HepG2 (cell line): ENCODE measurements around the gene CCNA2. TPM values are rescaled to one million over a fixed set of nuclear protein-coding genes. Genes with fewer than 3 reads are reported as not detected.

Experiments used
- ATAC-seq: fragments of 200-7000 bp; cut with Tn5 transposase; 3 replicates; pipeline ENCODE4 v1.9.1; 2020; ENCODE audit warnings: mild to moderate bottlenecking, moderate library complexity
- BruUV-seq: library from RNA; stranded (reverse); fragments of 400-500 nt; replicated peaks from 2 replicates; lab custom pipeline; 2021; lab: Mats Ljungman, UMichigan
- CTCF ChIA-PET: fragments of 300-600 bp; formaldehyde crosslinking; extraction: SDS; loops from one replicate; lab custom pipeline; 2021; ENCODE audit warnings: low total read pairs, inconsistent platforms, low intra/inter-chr PET ratio; lab: Yijun Ruan, JAX
- POLR2A ChIA-PET: fragments of 350-600 bp; sonication (Branson Sonifier 250); formaldehyde crosslinking; loops from one replicate; lab custom pipeline; 2020; ENCODE audit warnings: antibody characterized with exemption, inconsistent platforms; lab: Yijun Ruan, JAX
- DNase-seq: peaks from one replicate; pipeline ENCODE4 v3.0.0-alpha.2; 2015; ENCODE audit warnings: low spot score
- FAIRE-seq: peaks from 3 replicates; lab custom pipeline; 2011; peaks lifted over from hg19 to GRCh38; lab: Jason Lieb, UNC
- H2AFZ ChIP-seq: one replicate; pipeline ENCODE4 v1.6.1; 2011; ENCODE audit warnings: low read length, inconsistent platforms
- H3K27ac ChIP-seq: fragments of 300-600 bp; 3 replicates; pipeline ENCODE4 v1.8.0; 2011; ENCODE audit warnings: mixed run types, mild to moderate bottlenecking, mixed read lengths, low read length, inconsistent platforms; ENCODE audit not compliant: insufficient read depth; ENCODE audit errors: extremely low read length
- H3K27me3 ChIP-seq, 2 experiments: fragments of 200-600 bp in 1 of 2; 2 replicates in 1 of 2; 3 replicates in 1 of 2; pipeline versions ENCODE4 v1.6.0 to v1.8.0; 2011; ENCODE audit warnings: low read length in 2 of 2, mild to moderate bottlenecking in 2 of 2, moderate library complexity in 2 of 2, inconsistent platforms in 1 of 2; ENCODE audit not compliant: insufficient read depth in 2 of 2, control insufficient read depth in 1 of 2
- H3K36me3 ChIP-seq, 2 experiments: fragments of 200-600 bp in 1 of 2; replicated peaks in 1 of 2; 2 replicates in 1 of 2; 3 replicates in 1 of 2; pipeline versions ENCODE4 v1.5.1 to v1.8.0; 2011; ENCODE audit warnings: low read length in 2 of 2, inconsistent platforms in 1 of 2; ENCODE audit not compliant: insufficient read depth in 2 of 2, control insufficient read depth in 1 of 2
- H3K4me1 ChIP-seq: 2 replicates; pipeline ENCODE4 v1.5.1; 2012; ENCODE audit warnings: low read length, inconsistent platforms; ENCODE audit not compliant: insufficient read depth
- H3K4me2 ChIP-seq: 2 replicates; pipeline ENCODE4 v1.6.0; 2011; ENCODE audit warnings: low read depth, low read length, inconsistent platforms
- H3K4me3 ChIP-seq, 3 experiments: fragments of 200-600 bp in 1 of 3; sonication (generic), shearing (Covaris generic) in 1 of 3; replicated peaks in 1 of 3; 2 replicates each; pipeline ENCODE4 v1.5.1; 2011 to 2016; ENCODE audit warnings: low read length in 3 of 3, inconsistent platforms in 2 of 3, low read depth in 2 of 3, mild to moderate bottlenecking in 2 of 3, control low read depth in 1 of 3, mixed read lengths in 1 of 3; ENCODE audit not compliant: insufficient read depth in 1 of 3
- H3K79me2 ChIP-seq: one replicate; pipeline ENCODE4 v1.6.1; 2011; ENCODE audit warnings: low read length, inconsistent platforms; ENCODE audit not compliant: insufficient read depth
- H3K9ac ChIP-seq: 2 replicates; pipeline ENCODE4 v1.6.0; 2011; ENCODE audit warnings: mild to moderate bottlenecking, low read depth, low read length, inconsistent platforms; ENCODE audit not compliant: insufficient read depth
- H3K9me3 ChIP-seq: 2 replicates; pipeline ENCODE4 v1.5.1; 2012; ENCODE audit warnings: mild to moderate bottlenecking, low read length
- H4K20me1 ChIP-seq: 2 replicates; pipeline ENCODE4 v1.6.0; 2011; ENCODE audit warnings: inconsistent platforms, mild to moderate bottlenecking, low read length, moderate library complexity; ENCODE audit not compliant: insufficient read depth
- CENPT ChIP-seq: sonication (generic); formaldehyde crosslinking; IDR thresholded peaks from 2 replicates; pipeline ENCODE4 v1.8.0; 2022; ENCODE audit warnings: low read depth, mild to moderate bottlenecking, moderate library complexity, missing genetic modification reagents
- GZF1 ChIP-seq: sonication (generic); formaldehyde crosslinking; IDR thresholded peaks from 2 replicates; pipeline ENCODE4 v1.5.1; 2020; ENCODE audit warnings: mild to moderate bottlenecking, missing genetic modification reagents
- HDAC6 ChIP-seq: fragments of 200-600 bp; sonication (generic); IDR thresholded peaks from 2 replicates; pipeline ENCODE4 v1.7.0; 2017; ENCODE audit warnings: mild to moderate bottlenecking, antibody characterized with exemption, low read length, low read depth
- HOXA3 ChIP-seq: sonication (generic); formaldehyde crosslinking; IDR thresholded peaks from 2 replicates; pipeline ENCODE4 v1.5.0; 2020; ENCODE audit warnings: missing genetic modification reagents
- HOXA5 ChIP-seq: sonication (generic); formaldehyde crosslinking; IDR thresholded peaks from 2 replicates; pipeline ENCODE4 v1.4.0; 2020; ENCODE audit warnings: missing genetic modification reagents
- PRPF4 ChIP-seq: fragments of 200-400 bp; formaldehyde crosslinking; IDR thresholded peaks from 2 replicates; pipeline ENCODE4 v1.6.1; 2016; ENCODE audit warnings: low read length, low read depth; ENCODE audit not compliant: poor library complexity, severe bottlenecking
- RBM22 ChIP-seq: fragments of 200-400 bp; formaldehyde crosslinking; optimal IDR thresholded peaks from 2 replicates; pipeline ENCODE3; 2017; ENCODE audit warnings: mild to moderate bottlenecking, low read length, moderate library complexity
- ZEB1 ChIP-seq: IDR thresholded peaks from 2 replicates; pipeline ENCODE4 v1.6.1; 2012; ENCODE audit warnings: mild to moderate bottlenecking, low read depth, inconsistent platforms; ENCODE audit not compliant: insufficient replicate concordance
- ZNF101 ChIP-seq: sonication (generic); formaldehyde crosslinking; IDR thresholded peaks from 2 replicates; pipeline ENCODE4 v1.4.0; 2020; ENCODE audit warnings: mild to moderate bottlenecking, low read depth, missing genetic modification reagents, borderline replicate concordance
- ZNF616 ChIP-seq: sonication (generic); formaldehyde crosslinking; IDR thresholded peaks from 2 replicates; pipeline ENCODE4 v1.5.0; 2020; ENCODE audit warnings: low read depth, mild to moderate bottlenecking, missing genetic modification reagents
- ZNF816 ChIP-seq: sonication (generic); formaldehyde crosslinking; IDR thresholded peaks from 2 replicates; pipeline ENCODE4 v1.8.0; 2022; ENCODE audit warnings: missing genetic modification reagents, mild to moderate bottlenecking, borderline replicate concordance
- in situ Hi-C: cut with HindIII; loops from 2 replicates; pipeline ENCODE4 v1.10.0; 2017; ENCODE audit warnings: low pct_unique_long_range_greater_than_20kb; ENCODE audit not compliant: extremely low pct_ligation_motif_present
- intact Hi-C: fragments of 100-400 bp; cut with micrococcal nuclease; formaldehyde crosslinking; loops from one replicate; pipeline ENCODE4 v1.10.0; 2022; ENCODE audit not compliant: unreplicated experiment
- polyA plus RNA-seq, 8 experiments: library from polyadenylated mRNA; depleted of rRNA in 3 of 8; stranded (reverse) in 7 of 8; unstranded in 1 of 8; fragments of >200 nt; fragmentation: Illumina TruSeq in 4 of 8; extraction: Trizol in 4 of 8; gene quantifications; 2 replicates each; pipeline versions ENCODE4 v1.2.1 to v1.2.3, GENCODE V29; 2011 to 2016; ENCODE audit warnings: low read depth in 4 of 8, missing spikeins in 1 of 8, mixed read lengths in 1 of 8; ENCODE audit not compliant: insufficient read depth in 1 of 8
- total RNA-seq, 5 experiments: library from RNA; depleted of rRNA; stranded (reverse); fragments of >200 nt; fragmentation: Illumina TruSeq; extraction: Trizol; gene quantifications; 2 replicates each; pipeline ENCODE4 v1.2.3, GENCODE V29; 2016; ENCODE audit warnings: low read depth in 1 of 5
- TF ChIP-seq, protein P1 (sequence below): sonication (generic); formaldehyde crosslinking; IDR thresholded peaks from 2 replicates; pipeline ENCODE4 v1.5.0; 2020; ENCODE audit warnings: mild to moderate bottlenecking, missing genetic modification reagents
- TF ChIP-seq, protein P2 (sequence below): sonication (generic); formaldehyde crosslinking; IDR thresholded peaks from 2 replicates; pipeline ENCODE4 v1.5.1; 2020; ENCODE audit warnings: mild to moderate bottlenecking, missing genetic modification reagents
- TF ChIP-seq, protein P3 (sequence below): sonication (generic); formaldehyde crosslinking; IDR thresholded peaks from 2 replicates; pipeline ENCODE4 v1.8.0; 2023; ENCODE audit warnings: mild to moderate bottlenecking, missing genetic modification reagents
- TF ChIP-seq, protein P4 (sequence below): IDR thresholded peaks from 2 replicates; pipeline ENCODE4 v1.6.1; 2016; ENCODE audit warnings: low read depth, borderline replicate concordance

CCNA2 gene
- total and polyA plus RNA-seq, 2 of the 13 experiments (the other 11 are each of a cell fraction or from before 2014, with no cell fraction given) = 31.3 to 105 TPM

DNA sequence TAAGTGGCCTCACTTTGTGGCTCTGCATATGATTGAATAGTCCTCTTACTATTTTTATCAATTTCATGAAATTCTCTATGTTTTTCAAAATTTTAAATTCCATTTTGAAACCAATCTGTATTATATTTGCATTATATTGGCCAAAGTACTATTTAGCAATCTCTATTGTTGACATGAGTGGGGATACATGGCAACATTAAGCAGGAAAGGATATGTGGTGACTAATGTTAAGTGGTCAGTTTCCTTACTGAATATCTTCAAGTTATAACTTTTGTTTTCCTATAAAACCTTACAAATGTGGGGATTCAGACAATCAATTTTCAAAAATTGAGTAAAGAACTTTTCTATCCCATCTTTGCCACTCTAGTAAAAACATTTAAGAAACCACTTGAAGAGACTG, 36.4 kb upstream of the CCNA2 start:
- no peak for FAIRE-seq
- ATAC-seq = no peak
- Histone ChIP-seq H3K27me3 (no peaks in the 10 kb centered on the region), H3K9me3 (no peaks in the 10 kb centered on the region), H3K79me2 (no peaks in the 10 kb centered on the region), H3K4me1 (no peaks in the 10 kb centered on the region), H3K9ac (no peak overlapping the region), H2AFZ (no peak overlapping the region), H3K27ac (no peak overlapping the region), H3K4me2 (no peak overlapping the region), H3K36me3 (peaks cover 0 to 7% of the 10 kb centered on the region in 2 experiments; a peak in 3 of 5 replicates), H3K4me3 (no peak overlapping the region), H4K20me1 (no peaks in the 10 kb centered on the region)
- BruUV-seq = no TSS peak
- DNase-seq = no peak
- ChIA-PET CTCF (no interaction called here), POLR2A (no interaction called here)
- intact Hi-C loops = no loop called here
- no peak for TF ChIP-seq RBM22
- TF ChIP-seq GZF1 (CRISPR knock-in tag) = no peak
- TF ChIP-seq ZNF101 (CRISPR knock-in tag) = no peak
- TF ChIP-seq PRPF4 = no peak
- TF ChIP-seq HOXA5 (CRISPR knock-in tag) = no peak
- TF ChIP-seq, protein P1, sequence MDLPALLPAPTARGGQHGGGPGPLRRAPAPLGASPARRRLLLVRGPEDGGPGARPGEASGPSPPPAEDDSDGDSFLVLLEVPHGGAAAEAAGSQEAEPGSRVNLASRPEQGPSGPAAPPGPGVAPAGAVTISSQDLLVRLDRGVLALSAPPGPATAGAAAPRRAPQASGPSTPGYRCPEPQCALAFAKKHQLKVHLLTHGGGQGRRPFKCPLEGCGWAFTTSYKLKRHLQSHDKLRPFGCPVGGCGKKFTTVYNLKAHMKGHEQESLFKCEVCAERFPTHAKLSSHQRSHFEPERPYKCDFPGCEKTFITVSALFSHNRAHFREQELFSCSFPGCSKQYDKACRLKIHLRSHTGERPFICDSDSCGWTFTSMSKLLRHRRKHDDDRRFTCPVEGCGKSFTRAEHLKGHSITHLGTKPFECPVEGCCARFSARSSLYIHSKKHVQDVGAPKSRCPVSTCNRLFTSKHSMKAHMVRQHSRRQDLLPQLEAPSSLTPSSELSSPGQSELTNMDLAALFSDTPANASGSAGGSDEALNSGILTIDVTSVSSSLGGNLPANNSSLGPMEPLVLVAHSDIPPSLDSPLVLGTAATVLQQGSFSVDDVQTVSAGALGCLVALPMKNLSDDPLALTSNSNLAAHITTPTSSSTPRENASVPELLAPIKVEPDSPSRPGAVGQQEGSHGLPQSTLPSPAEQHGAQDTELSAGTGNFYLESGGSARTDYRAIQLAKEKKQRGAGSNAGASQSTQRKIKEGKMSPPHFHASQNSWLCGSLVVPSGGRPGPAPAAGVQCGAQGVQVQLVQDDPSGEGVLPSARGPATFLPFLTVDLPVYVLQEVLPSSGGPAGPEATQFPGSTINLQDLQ (CRISPR knock-in tag) = no peak
- TF ChIP-seq HDAC6 = no peak
- TF ChIP-seq HOXA3 (CRISPR knock-in tag) = no peak
- no peak for TF ChIP-seq ZNF816 (CRISPR knock-in tag)
- no peak for TF ChIP-seq ZEB1
- TF ChIP-seq ZNF616 = no peak
- TF ChIP-seq, protein P2, sequence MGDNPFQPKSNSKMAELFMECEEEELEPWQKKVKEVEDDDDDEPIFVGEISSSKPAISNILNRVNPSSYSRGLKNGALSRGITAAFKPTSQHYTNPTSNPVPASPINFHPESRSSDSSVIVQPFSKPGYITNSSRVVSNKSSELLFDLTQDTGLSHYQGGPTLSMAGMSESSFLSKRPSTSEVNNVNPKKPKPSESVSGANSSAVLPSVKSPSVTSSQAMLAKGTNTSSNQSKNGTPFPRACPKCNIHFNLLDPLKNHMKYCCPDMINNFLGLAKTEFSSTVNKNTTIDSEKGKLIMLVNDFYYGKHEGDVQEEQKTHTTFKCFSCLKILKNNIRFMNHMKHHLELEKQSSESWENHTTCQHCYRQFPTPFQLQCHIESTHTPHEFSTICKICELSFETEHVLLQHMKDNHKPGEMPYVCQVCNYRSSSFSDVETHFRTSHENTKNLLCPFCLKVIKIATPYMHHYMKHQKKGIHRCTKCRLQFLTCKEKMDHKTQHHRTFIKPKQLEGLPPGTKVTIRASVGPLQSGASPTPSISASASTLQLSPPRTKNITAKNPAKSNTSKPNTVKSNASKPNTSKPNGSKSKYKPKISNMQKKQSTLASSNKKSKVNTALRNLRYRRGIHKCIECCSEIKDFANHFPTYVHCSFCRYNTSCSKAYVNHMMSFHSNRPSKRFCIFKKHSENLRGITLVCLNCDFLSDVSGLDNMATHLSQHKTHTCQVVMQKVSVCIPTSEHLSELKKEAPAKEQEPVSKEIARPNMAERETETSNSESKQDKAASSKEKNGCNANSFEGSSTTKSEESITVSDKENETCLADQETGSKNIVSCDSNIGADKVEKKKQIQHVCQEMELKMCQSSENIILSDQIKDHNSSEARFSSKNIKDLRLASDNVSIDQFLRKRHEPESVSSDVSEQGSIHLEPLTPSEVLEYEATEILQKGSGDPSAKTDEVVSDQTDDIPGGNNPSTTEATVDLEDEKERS = no peak
- TF ChIP-seq, protein P3, sequence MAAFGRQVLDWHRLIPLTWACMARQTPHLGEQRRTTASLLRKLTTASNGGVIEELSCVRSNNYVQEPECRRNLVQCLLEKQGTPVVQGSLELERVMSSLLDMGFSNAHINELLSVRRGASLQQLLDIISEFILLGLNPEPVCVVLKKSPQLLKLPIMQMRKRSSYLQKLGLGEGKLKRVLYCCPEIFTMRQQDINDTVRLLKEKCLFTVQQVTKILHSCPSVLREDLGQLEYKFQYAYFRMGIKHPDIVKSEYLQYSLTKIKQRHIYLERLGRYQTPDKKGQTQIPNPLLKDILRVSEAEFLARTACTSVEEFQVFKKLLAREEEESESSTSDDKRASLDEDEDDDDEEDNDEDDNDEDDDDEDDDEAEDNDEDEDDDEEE (CRISPR knock-in tag) = no peak
- TF ChIP-seq CENPT (CRISPR knock-in tag) = no peak
- TF ChIP-seq, protein P4, sequence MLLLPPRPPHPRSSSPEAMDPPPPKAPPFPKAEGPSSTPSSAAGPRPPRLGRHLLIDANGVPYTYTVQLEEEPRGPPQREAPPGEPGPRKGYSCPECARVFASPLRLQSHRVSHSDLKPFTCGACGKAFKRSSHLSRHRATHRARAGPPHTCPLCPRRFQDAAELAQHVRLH (CRISPR knock-in tag) = no peak
- in situ Hi-C loops = no loop called here
